CD4-positive, alpha-beta T cell treated with Interleukin-4 for 1 hour (primary cell): ENCODE measurements around the gene ALDH4A1.

Experiments used
- DNase-seq, 2 donors: peaks; one replicate each; pipeline ENCODE4 v3.0.0-alpha.2; 2020 to 2022

The ALDH4A1 gene

GRCh38 chr1:18902523-18903290 lies at the start of gene ALDH4A1:
ALDH4A1 (minus strand) TSS chr1:18902555; CDS start chr1:18902523, 32 bp downstream.
- peak; percentile 96 to 97 for DNase-seq

- DNase-seq: peak; percentile 89 to 92
Observed at GRCh38 chr1:18951818-18952391, 49.5 kb upstream of the ALDH4A1 start.

- DNase-seq: peak in 1 of 2 donors; percentile 65
Observed at GRCh38 chr1:18951416-18951815, 49.1 kb upstream of the ALDH4A1 start.

GRCh38 chr1:18950401-18951026 lies 48.2 kb upstream of the ALDH4A1 start:
- DNase-seq: peak; percentile 58 to 75

GRCh38 chr1:18949686-18950400 lies 47.5 kb upstream of the ALDH4A1 start:
- peak in 1 of 2 donors; percentile 45 for DNase-seq

- DNase-seq: no peak
Observed at GRCh38 chr1:18948913-18949685, 46.7 kb upstream of the ALDH4A1 start.

- DNase-seq: peak; percentile 71 to 81
Observed at GRCh38 chr1:18948048-18948912, 45.9 kb upstream of the ALDH4A1 start.

GRCh38 chr1:18947570-18947969 lies 45.2 kb upstream of the ALDH4A1 start:
- no peak for DNase-seq

GRCh38 chr1:18946550-18947381 lies 44.4 kb upstream of the ALDH4A1 start:
- no peak for DNase-seq

- DNase-seq: no peak
Observed at GRCh38 chr1:18945401-18945849, 43.1 kb upstream of the ALDH4A1 start.

- no peak for DNase-seq
Observed at GRCh38 chr1:18944810-18945209, 42.5 kb upstream of the ALDH4A1 start.

- DNase-seq: no peak
Observed at GRCh38 chr1:18943914-18944572, 41.7 kb upstream of the ALDH4A1 start.

GRCh38 chr1:18943162-18943561 lies 40.8 kb upstream of the ALDH4A1 start:
- DNase-seq: no peak

- no peak for DNase-seq
Observed at GRCh38 chr1:18942340-18942739, 40.0 kb upstream of the ALDH4A1 start.

- no peak for DNase-seq
Observed at GRCh38 chr1:18941221-18942141, 39.1 kb upstream of the ALDH4A1 start.

- DNase-seq: no peak
Observed at GRCh38 chr1:18940303-18941020, 38.1 kb upstream of the ALDH4A1 start.

- DNase-seq: no peak
Observed at GRCh38 chr1:18939398-18940302, 37.3 kb upstream of the ALDH4A1 start.
